ENCODE measurements around the gene MORN1.
"Not testable (repeated sequence)": the region's sequence is repeated elsewhere in the genome, so short reads cannot be mapped to it uniquely, and the experiment has no call there.

Gene MORN1

GRCh38 chr1:2391041-2391930 is at the start of gene MORN1, which contains the start of gene RER1:
TSS of gene MORN1 (minus strand) at chr1:2391554. CDS start at chr1:2391533, 21 bp downstream.
TSS of gene RER1 (plus strand) at chr1:2391841. CDS start at chr1:2395791, 3,950 bp downstream.
- DNase-seq (ENCODE audit: low read depth) = peak; percentile 98

- not testable (repeated sequence) for DNase-seq (ENCODE audit: low read depth)
These were observed 49.0 kb upstream of the MORN1 start for GRCh38 chr1:2440346-2440745.

GRCh38 chr1:2439369-2439768 is 48.0 kb upstream of the MORN1 start:
- DNase-seq (ENCODE audit: low read depth) = no peak

GRCh38 chr1:2438641-2439040 is 47.3 kb upstream of the MORN1 start:
- no peak for DNase-seq (ENCODE audit: low read depth)

- no peak for DNase-seq (ENCODE audit: low read depth)
These were observed 46.7 kb upstream of the MORN1 start for GRCh38 chr1:2438038-2438437.

GRCh38 chr1:2437617-2438016 is 46.3 kb upstream of the MORN1 start:
- no peak for DNase-seq (ENCODE audit: low read depth)

- no peak for DNase-seq (ENCODE audit: low read depth)
These were observed 45.5 kb upstream of the MORN1 start for GRCh38 chr1:2436876-2437275.

- DNase-seq (ENCODE audit: low read depth) = no peak
These were observed 44.5 kb upstream of the MORN1 start for GRCh38 chr1:2435746-2436355.

- DNase-seq (ENCODE audit: low read depth) = no peak
These were observed 43.7 kb upstream of the MORN1 start for GRCh38 chr1:2435091-2435490.

- DNase-seq (ENCODE audit: low read depth) = no peak
These were observed 42.7 kb upstream of the MORN1 start for GRCh38 chr1:2433936-2434655.

GRCh38 chr1:2433196-2433595 is 41.8 kb upstream of the MORN1 start:
- DNase-seq (ENCODE audit: low read depth) = no peak

- DNase-seq (ENCODE audit: low read depth) = no peak
These were observed 41.1 kb upstream of the MORN1 start for GRCh38 chr1:2432441-2432844.

GRCh38 chr1:2431518-2431917 is 40.2 kb upstream of the MORN1 start:
- DNase-seq (ENCODE audit: low read depth) = no peak

- no peak for DNase-seq (ENCODE audit: low read depth)
These were observed 39.7 kb upstream of the MORN1 start for GRCh38 chr1:2431103-2431502.

- no peak for DNase-seq (ENCODE audit: low read depth)
These were observed 39.2 kb upstream of the MORN1 start for GRCh38 chr1:2430592-2430973.

- DNase-seq (ENCODE audit: low read depth) = no peak
These were observed 38.6 kb upstream of the MORN1 start for GRCh38 chr1:2429780-2430591.

- no peak for DNase-seq (ENCODE audit: low read depth)
These were observed 37.1 kb upstream of the MORN1 start for GRCh38 chr1:2428490-2428889.

- DNase-seq (ENCODE audit: low read depth) = no peak
These were observed 36.6 kb upstream of the MORN1 start for GRCh38 chr1:2427976-2428375.

- DNase-seq (ENCODE audit: low read depth) = no peak
These were observed 35.7 kb upstream of the MORN1 start for GRCh38 chr1:2427051-2427450.

GRCh38 chr1:2426540-2426939 is 35.2 kb upstream of the MORN1 start:
- DNase-seq (ENCODE audit: low read depth) = no peak

GRCh38 chr1:2425892-2426291 is 34.5 kb upstream of the MORN1 start:
- no peak for DNase-seq (ENCODE audit: low read depth)

- DNase-seq (ENCODE audit: low read depth) = no peak
These were observed 31.2 kb upstream of the MORN1 start for GRCh38 chr1:2422523-2422922.
